ENCODE results near the gene PRDM5.

DNA sequence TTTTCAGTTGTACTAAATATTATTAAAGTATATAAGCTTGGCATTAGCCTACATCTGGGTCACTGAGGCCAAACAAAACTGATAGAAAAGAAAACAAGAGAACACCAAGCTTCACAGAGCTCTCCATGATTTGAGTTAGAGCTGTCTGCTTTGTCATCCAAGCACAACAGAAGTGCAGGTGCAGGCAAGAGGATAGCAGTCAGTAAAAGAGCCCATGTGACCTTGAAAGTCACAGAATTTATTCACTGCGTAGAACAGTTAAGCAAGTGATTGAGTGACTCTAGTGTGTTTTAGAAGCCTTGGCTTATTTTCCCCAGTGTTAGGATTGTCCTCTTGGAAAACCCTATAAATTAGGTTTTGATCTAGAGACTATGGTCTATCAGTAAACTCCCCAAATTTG lies 49.4 kb upstream of the PRDM5 start:
- TF ChIP-seq, protein P1, sequence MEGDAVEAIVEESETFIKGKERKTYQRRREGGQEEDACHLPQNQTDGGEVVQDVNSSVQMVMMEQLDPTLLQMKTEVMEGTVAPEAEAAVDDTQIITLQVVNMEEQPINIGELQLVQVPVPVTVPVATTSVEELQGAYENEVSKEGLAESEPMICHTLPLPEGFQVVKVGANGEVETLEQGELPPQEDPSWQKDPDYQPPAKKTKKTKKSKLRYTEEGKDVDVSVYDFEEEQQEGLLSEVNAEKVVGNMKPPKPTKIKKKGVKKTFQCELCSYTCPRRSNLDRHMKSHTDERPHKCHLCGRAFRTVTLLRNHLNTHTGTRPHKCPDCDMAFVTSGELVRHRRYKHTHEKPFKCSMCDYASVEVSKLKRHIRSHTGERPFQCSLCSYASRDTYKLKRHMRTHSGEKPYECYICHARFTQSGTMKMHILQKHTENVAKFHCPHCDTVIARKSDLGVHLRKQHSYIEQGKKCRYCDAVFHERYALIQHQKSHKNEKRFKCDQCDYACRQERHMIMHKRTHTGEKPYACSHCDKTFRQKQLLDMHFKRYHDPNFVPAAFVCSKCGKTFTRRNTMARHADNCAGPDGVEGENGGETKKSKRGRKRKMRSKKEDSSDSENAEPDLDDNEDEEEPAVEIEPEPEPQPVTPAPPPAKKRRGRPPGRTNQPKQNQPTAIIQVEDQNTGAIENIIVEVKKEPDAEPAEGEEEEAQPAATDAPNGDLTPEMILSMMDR (IDR thresholded peaks at IDR 0.05) = no peak
- TF ChIP-seq POLR2A (IDR thresholded peaks at IDR 0.05) = no peak
